SHP77 (cell line): ENCODE results near the gene SNX25.
"Not testable (repeated sequence)": the region's sequence is repeated elsewhere in the genome, so short reads cannot be mapped to it uniquely, and the experiment has no call there.

Experiments
- DNase-seq, 2 experiments: peaks; one replicate each; lab custom pipeline; 2025; lab: John Stamatoyannopoulos, UW

The SNX25 gene

GRCh38 chr4:185209031-185209851, at the start of gene SNX25:
Gene SNX25, plus strand, starts transcription at chr4:185209598. Its CDS starts 229 bp downstream, at chr4:185209827.
- DNase-seq = peak; percentile 28 to 61

- DNase-seq = no peak
Observed at GRCh38 chr4:185165605-185166063, 43.8 kb upstream of the SNX25 start.

GRCh38 chr4:185167234-185167633, 42.2 kb upstream of the SNX25 start:
- DNase-seq = no peak

- no peak for DNase-seq
Observed at GRCh38 chr4:185171373-185172071, 37.9 kb upstream of the SNX25 start.

GRCh38 chr4:185179488-185179887, 29.9 kb upstream of the SNX25 start:
- DNase-seq = no peak

GRCh38 chr4:185182239-185182638, 27.2 kb upstream of the SNX25 start:
- no peak for DNase-seq

- peak; percentile 15 to 68 for DNase-seq
Observed at GRCh38 chr4:185183622-185184281, 25.6 kb upstream of the SNX25 start.

GRCh38 chr4:185186769-185187168, 22.6 kb upstream of the SNX25 start:
- no peak for DNase-seq

- no peak for DNase-seq
Observed at GRCh38 chr4:185189606-185190305, 19.6 kb upstream of the SNX25 start.

GRCh38 chr4:185190306-185190856, 19.0 kb upstream of the SNX25 start:
- no peak for DNase-seq

- no peak for DNase-seq
Observed at GRCh38 chr4:185192059-185192458, 17.3 kb upstream of the SNX25 start.

- DNase-seq = no peak
Observed at GRCh38 chr4:185194924-185195888, 14.2 kb upstream of the SNX25 start.

GRCh38 chr4:185196437-185196836, 13.0 kb upstream of the SNX25 start:
- no peak for DNase-seq

GRCh38 chr4:185198189-185198588, 11.2 kb upstream of the SNX25 start:
- not testable (repeated sequence) for DNase-seq

GRCh38 chr4:185201977-185202962, 7.1 kb upstream of the SNX25 start:
- no peak for DNase-seq

GRCh38 chr4:185202984-185203485, 6.4 kb upstream of the SNX25 start:
- no peak for DNase-seq

- peak; percentile 43 to 59 for DNase-seq
Observed at GRCh38 chr4:185203486-185204237, 5.7 kb upstream of the SNX25 start, which contains the start of gene CFAP97. Gene CFAP97, minus strand, starts transcription at chr4:185204000. Its CDS starts 12,804 bp downstream, at chr4:185191196.

- DNase-seq = no peak
Observed at GRCh38 chr4:185204238-185204910, 5.0 kb upstream of the SNX25 start.
